A673 (cell line): ENCODE results near the gene RBM19. TPM values are rescaled to one million over a fixed set of nuclear protein-coding genes. Genes with fewer than 3 reads are reported as not detected.

ENCODE experiments used
- BruUV-seq: library from RNA; stranded (reverse); fragments of 400-500 nt; replicated peaks from 2 replicates; lab custom pipeline; 2021; lab: Mats Ljungman, UMichigan
- CTCF ChIA-PET: fragments of 300-600 bp; sonication (Branson Sonifier 250); formaldehyde crosslinking; loops from one replicate; lab custom pipeline; 2022; ENCODE audit warnings: antibody characterized with exemption; lab: Charles Lee
- POLR2A ChIA-PET: fragments of 300-600 bp; sonication (Branson Sonifier 250); formaldehyde crosslinking; loops from one replicate; lab custom pipeline; 2022; ENCODE audit warnings: antibody characterized with exemption; ENCODE audit not compliant: low non-redundant PET; lab: Charles Lee
- DNase-seq: peaks from one replicate; pipeline ENCODE4 v3.0.0-alpha.2; 2015; ENCODE audit warnings: low spot score
- H3K27ac ChIP-seq: fragments of 200-600 bp; sonication (generic); 2 replicates; pipeline ENCODE4 v1.5.1; 2016; ENCODE audit warnings: mixed run types, low read depth, mild to moderate bottlenecking, mixed read lengths, antibody characterized with exemption, low read length; ENCODE audit not compliant: poor library complexity, severe bottlenecking
- H3K27me3 ChIP-seq: fragments of 200-600 bp; sonication (generic); replicated peaks from 2 replicates; pipeline ENCODE4 v1.6.1; 2017; ENCODE audit warnings: mixed run types, low read depth, mild to moderate bottlenecking, mixed read lengths, antibody characterized with exemption, low read length; ENCODE audit not compliant: insufficient read depth, poor library complexity
- H3K36me3 ChIP-seq: fragments of 200-600 bp; sonication (generic); 2 replicates; pipeline ENCODE4 v1.6.1; 2016; ENCODE audit warnings: mixed run types, mild to moderate bottlenecking, mixed read lengths, antibody characterized with exemption, low read length; ENCODE audit not compliant: insufficient read depth, poor library complexity, severe bottlenecking
- H3K4me1 ChIP-seq: fragments of 200-600 bp; sonication (generic); 2 replicates; pipeline ENCODE4 v1.6.1; 2017; ENCODE audit warnings: mixed run types, mild to moderate bottlenecking, mixed read lengths, antibody characterized with exemption, low read length; ENCODE audit not compliant: insufficient read depth, poor library complexity, severe bottlenecking
- H3K4me3 ChIP-seq: fragments of 200-600 bp; sonication (generic); 2 replicates; pipeline ENCODE4 v1.5.1; 2016; ENCODE audit warnings: low read depth, mixed run types, mild to moderate bottlenecking, mixed read lengths, low read length; ENCODE audit not compliant: poor library complexity, severe bottlenecking
- H3K9me3 ChIP-seq: fragments of 200-600 bp; sonication (generic); 2 replicates; pipeline ENCODE4 v1.6.1; 2016; ENCODE audit warnings: mixed run types, low read depth, mild to moderate bottlenecking, mixed read lengths, antibody characterized with exemption, low read length; ENCODE audit not compliant: poor library complexity, severe bottlenecking
- EZH2 ChIP-seq: fragments of 200-600 bp; sonication (generic); IDR thresholded peaks from 2 replicates; pipeline ENCODE4 v1.6.1; 2017; ENCODE audit warnings: borderline replicate concordance, low read depth, mild to moderate bottlenecking, mixed read lengths, antibody characterized with exemption, low read length; ENCODE audit not compliant: poor library complexity, severe bottlenecking
- intact Hi-C: fragments of 100-400 bp; cut with micrococcal nuclease; formaldehyde crosslinking; loops from one replicate; pipeline ENCODE4 v1.10.0; 2022; ENCODE audit not compliant: unreplicated experiment
- total RNA-seq: library from RNA; stranded (reverse); gene quantifications from 2 replicates; pipeline ENCODE4 v1.2.3, GENCODE V29; 2021
- TF ChIP-seq, protein P1 (sequence below): fragments of 300-800, 200-600 bp; sonication (generic); conservative IDR thresholded peaks from 2 replicates; pipeline ENCODE4 v1.5.1; 2017; ENCODE audit warnings: low read depth, mild to moderate bottlenecking, antibody characterized with exemption, low read length, moderate library complexity, mixed read lengths

RBM19 gene
- total RNA-seq, 1 experiment from 2014 or later, result 47.1 TPM

DNA sequence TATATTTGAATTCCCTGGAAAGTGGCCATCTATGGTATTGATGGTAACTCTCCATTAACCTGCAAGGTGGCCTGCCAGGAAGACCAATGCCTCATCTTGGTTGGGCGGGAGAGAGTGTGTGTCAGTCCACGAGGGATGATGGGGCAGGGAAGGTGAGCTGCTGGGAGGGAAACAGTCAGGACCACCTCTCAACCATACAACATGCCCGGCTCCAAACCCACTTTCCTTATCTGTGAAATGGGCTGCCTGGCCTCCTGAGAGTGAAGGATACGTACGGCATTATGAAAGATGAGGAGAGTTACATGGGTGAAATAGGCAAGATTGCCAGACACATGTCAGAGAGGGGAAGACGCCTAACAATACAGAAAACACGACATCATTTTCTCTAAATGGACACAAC is 70.9 kb downstream of the RBM19 start:
- Histone ChIP-seq H3K27me3 (no peaks in the 10 kb centered on the region), H3K4me1 (no peaks in the 10 kb centered on the region), H3K27ac (no peak overlapping the region), H3K4me3 (no peak overlapping the region), H3K36me3 (no peaks in the 10 kb centered on the region), H3K9me3 (no peaks in the 10 kb centered on the region)
- ChIA-PET CTCF (no interaction called here), POLR2A (no interaction called here)
- intact Hi-C loops, result no loop called here
- no peak for DNase-seq
- BruUV-seq, result no TSS peak
- TF ChIP-seq, protein P1, sequence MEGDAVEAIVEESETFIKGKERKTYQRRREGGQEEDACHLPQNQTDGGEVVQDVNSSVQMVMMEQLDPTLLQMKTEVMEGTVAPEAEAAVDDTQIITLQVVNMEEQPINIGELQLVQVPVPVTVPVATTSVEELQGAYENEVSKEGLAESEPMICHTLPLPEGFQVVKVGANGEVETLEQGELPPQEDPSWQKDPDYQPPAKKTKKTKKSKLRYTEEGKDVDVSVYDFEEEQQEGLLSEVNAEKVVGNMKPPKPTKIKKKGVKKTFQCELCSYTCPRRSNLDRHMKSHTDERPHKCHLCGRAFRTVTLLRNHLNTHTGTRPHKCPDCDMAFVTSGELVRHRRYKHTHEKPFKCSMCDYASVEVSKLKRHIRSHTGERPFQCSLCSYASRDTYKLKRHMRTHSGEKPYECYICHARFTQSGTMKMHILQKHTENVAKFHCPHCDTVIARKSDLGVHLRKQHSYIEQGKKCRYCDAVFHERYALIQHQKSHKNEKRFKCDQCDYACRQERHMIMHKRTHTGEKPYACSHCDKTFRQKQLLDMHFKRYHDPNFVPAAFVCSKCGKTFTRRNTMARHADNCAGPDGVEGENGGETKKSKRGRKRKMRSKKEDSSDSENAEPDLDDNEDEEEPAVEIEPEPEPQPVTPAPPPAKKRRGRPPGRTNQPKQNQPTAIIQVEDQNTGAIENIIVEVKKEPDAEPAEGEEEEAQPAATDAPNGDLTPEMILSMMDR, result no peak
- TF ChIP-seq EZH2, result no peak

DNA sequence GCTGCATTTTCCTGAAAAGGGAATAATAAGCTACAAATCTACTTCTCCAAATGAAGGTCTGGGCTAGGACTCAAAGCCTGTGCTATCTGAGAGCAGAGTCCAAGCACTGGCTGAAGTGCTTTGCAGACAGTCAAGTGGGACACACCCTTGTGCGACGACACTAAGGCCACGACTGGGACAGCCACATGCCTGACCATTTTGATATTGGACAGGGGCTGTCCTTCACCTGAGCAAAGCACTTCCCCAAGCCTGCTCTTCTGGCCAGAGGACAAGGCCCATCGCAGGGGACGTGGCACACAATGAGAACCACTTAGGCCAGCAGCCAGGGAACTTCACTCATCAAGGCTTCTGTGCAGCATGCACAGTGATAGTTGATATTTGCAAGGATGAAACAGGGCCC is 71.4 kb downstream of the RBM19 start:
- intact Hi-C loops, result no loop called here
- no TSS peak for BruUV-seq
- CTCF ChIA-PET, result no interaction called here
- Histone ChIP-seq H3K27me3 (no peaks in the 10 kb centered on the region), H3K4me3 (no peak overlapping the region), H3K27ac (no peak overlapping the region), H3K36me3 (no peaks in the 10 kb centered on the region), H3K9me3 (no peaks in the 10 kb centered on the region), H3K4me1 (no peaks in the 10 kb centered on the region)
- DNase-seq, result no peak
- POLR2A ChIA-PET, result no interaction called here
- TF ChIP-seq EZH2, result no peak
- TF ChIP-seq, protein P1, result no peak

DNA sequence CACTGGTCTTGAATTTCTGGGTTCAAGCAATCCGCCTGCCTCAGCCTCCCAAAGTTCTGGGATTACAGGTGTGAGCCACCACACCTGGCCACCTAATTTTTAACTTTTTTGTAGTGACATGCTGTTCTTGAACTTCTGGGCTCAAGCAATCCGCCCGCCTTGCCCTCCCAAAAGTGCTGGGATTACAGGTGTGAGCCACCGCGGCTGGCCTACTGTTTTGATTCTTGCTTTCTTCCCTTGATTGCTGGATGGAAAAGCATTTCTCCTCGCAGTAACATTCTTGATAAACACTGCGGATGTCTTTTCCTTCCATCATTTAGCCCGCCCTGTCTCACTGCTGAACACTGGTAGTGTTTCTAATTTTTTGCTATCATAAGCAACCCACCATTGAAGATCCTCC is 72.9 kb downstream of the RBM19 start:
- intact Hi-C loops, result no loop called here
- Histone ChIP-seq H3K27ac (no peak overlapping the region), H3K9me3 (no peaks in the 10 kb centered on the region), H3K4me3 (no peak overlapping the region), H3K4me1 (no peaks in the 10 kb centered on the region), H3K36me3 (no peaks in the 10 kb centered on the region), H3K27me3 (no peaks in the 10 kb centered on the region)
- CTCF ChIA-PET, result no interaction called here
- no peak for DNase-seq
- POLR2A ChIA-PET, result no interaction called here
- BruUV-seq, result no TSS peak
- TF ChIP-seq, protein P1, result no peak
- TF ChIP-seq EZH2, result no peak
